ENCODE results near the gene TOP2A.

GRCh38 chr17:40460968-40461731 is 43.5 kb upstream of the TOP2A start:
- TF ChIP-seq CTCF (IDR thresholded peaks at IDR 0.05) (no peak), POLR2A (IDR thresholded peaks at IDR 0.05) (no peak)
